ENCODE measurements around the gene RPF1.

The RPF1 gene

GRCh38 chr1:84538599-84538998 is 59.5 kb downstream of the RPF1 start:
- Histone ChIP-seq H3K4me3 (ENCODE audit: insufficient read depth, low read length, poor library complexity, severe bottlenecking) (no peak overlapping the region), H3K36me3 (ENCODE audit: low read length) (no peaks in the 10 kb centered on the region), H4K20me1 (ENCODE audit: low read depth, low read length) (no peaks in the 10 kb centered on the region), H3K9ac (ENCODE audit: low read length) (no peak overlapping the region), H3F3A (ENCODE audit: insufficient read depth) (no peaks in the 10 kb centered on the region), H3K9me2 (replicated peaks; ENCODE audit: insufficient read depth, low read length) (no peaks in the 10 kb centered on the region), H3K9me3 (ENCODE audit: insufficient read depth, low read length) (no peaks in the 10 kb centered on the region), H3K4me2 (ENCODE audit: low read depth, low read length, poor library complexity, severe bottlenecking) (no peak overlapping the region), H3K79me2 (ENCODE audit: insufficient read depth, low read length) (no peaks in the 10 kb centered on the region), H2AFZ (ENCODE audit: low read depth, low read length, severe bottlenecking) (no peak overlapping the region), H3K27ac (ENCODE audit: low read depth, low read length) (no peak overlapping the region), H3K27me3 (ENCODE audit: low read length) (no peaks in the 10 kb centered on the region)
- TF ChIP-seq EZH2phosphoT487 (conservative IDR thresholded peaks at IDR 0.05; ENCODE audit: low read length): no peak
- TF ChIP-seq CTCF (IDR thresholded peaks at IDR 0.05; ENCODE audit: insufficient read depth, low read length, poor library complexity, severe bottlenecking): no peak

DNA sequence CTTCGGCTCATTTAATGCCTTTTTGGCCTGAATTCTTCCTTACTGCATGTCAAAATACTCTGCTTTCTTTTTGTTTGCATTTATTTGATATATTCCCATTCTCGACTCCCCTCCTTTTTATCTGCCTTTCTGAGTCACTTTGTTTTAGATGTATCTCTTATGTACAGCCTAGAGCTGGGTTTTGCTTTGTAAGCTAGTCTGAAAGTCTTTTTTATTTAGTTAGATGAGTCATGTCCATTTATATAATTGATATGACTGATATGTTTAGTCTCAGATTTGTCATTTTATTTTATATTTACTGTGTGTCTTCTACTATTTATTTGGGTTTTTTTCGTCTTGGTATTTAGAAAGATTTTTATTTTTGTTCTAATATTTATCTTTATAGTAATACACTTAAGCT is 60.9 kb downstream of the RPF1 start:
- Histone ChIP-seq H3K4me2 (ENCODE audit: low read depth, low read length, poor library complexity, severe bottlenecking) (no peak overlapping the region), H3K27ac (ENCODE audit: low read depth, low read length) (no peak overlapping the region), H3K27me3 (ENCODE audit: low read length) (no peaks in the 10 kb centered on the region), H3K36me3 (ENCODE audit: low read length) (no peaks in the 10 kb centered on the region), H3K9me2 (replicated peaks; ENCODE audit: insufficient read depth, low read length) (no peaks in the 10 kb centered on the region), H3K79me2 (ENCODE audit: insufficient read depth, low read length) (no peaks in the 10 kb centered on the region), H4K20me1 (ENCODE audit: low read depth, low read length) (no peaks in the 10 kb centered on the region), H3K4me3 (ENCODE audit: insufficient read depth, low read length, poor library complexity, severe bottlenecking) (no peak overlapping the region), H3K9ac (ENCODE audit: low read length) (no peak overlapping the region), H3K9me3 (ENCODE audit: insufficient read depth, low read length) (no peaks in the 10 kb centered on the region), H2AFZ (ENCODE audit: low read depth, low read length, severe bottlenecking) (no peak overlapping the region), H3F3A (ENCODE audit: insufficient read depth) (no peaks in the 10 kb centered on the region)
- TF ChIP-seq EZH2phosphoT487 (conservative IDR thresholded peaks at IDR 0.05; ENCODE audit: low read length) (no peak), CTCF (IDR thresholded peaks at IDR 0.05; ENCODE audit: insufficient read depth, low read length, poor library complexity, severe bottlenecking) (no peak)

GRCh38 chr1:84540759-84541158 is 61.7 kb downstream of the RPF1 start:
- no peak overlapping the region for H3K9ac ChIP-seq (ENCODE audit: low read length)
- no peaks in the 10 kb centered on the region for H3K27me3 ChIP-seq (ENCODE audit: low read length)
- H3K4me3 ChIP-seq (ENCODE audit: insufficient read depth, low read length, poor library complexity, severe bottlenecking): no peak overlapping the region
- no peaks in the 10 kb centered on the region for H3K79me2 ChIP-seq (ENCODE audit: insufficient read depth, low read length)
- H3K27ac ChIP-seq (ENCODE audit: low read depth, low read length): no peak overlapping the region
- no peaks in the 10 kb centered on the region for H3K9me3 ChIP-seq (ENCODE audit: insufficient read depth, low read length)
- no peaks in the 10 kb centered on the region for H3K9me2 ChIP-seq (replicated peaks; ENCODE audit: insufficient read depth, low read length)
- no peaks in the 10 kb centered on the region for H4K20me1 ChIP-seq (ENCODE audit: low read depth, low read length)
- H3K4me2 ChIP-seq (ENCODE audit: low read depth, low read length, poor library complexity, severe bottlenecking): no peak overlapping the region
- TF ChIP-seq CTCF (IDR thresholded peaks at IDR 0.05; ENCODE audit: insufficient read depth, low read length, poor library complexity, severe bottlenecking): no peak
- TF ChIP-seq EZH2phosphoT487 (conservative IDR thresholded peaks at IDR 0.05; ENCODE audit: low read length): no peak
- no peak overlapping the region for H2AFZ ChIP-seq (ENCODE audit: low read depth, low read length, severe bottlenecking)
- H3F3A ChIP-seq (ENCODE audit: insufficient read depth): no peaks in the 10 kb centered on the region
- no peaks in the 10 kb centered on the region for H3K36me3 ChIP-seq (ENCODE audit: low read length)

DNA sequence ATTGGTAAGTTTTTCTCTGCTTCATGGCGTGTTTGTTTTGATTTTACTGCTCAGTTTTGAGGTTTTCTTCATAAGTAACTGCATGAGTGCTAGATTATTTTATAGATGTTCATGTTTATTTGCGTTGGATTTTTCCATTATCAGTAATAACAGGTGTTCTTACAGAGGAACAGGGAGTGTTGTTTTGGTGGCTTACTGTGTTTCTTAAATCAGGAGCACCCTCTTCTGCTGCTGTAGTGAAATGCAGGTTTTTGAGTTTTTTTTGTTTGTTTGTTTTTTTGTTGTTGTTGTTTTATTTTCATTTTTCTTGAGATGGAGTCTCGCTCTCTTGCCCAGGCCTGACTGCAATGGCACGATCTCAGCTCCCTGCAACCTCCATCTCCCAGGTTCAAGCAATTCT is 62.6 kb downstream of the RPF1 start:
- no peak for TF ChIP-seq EZH2phosphoT487 (conservative IDR thresholded peaks at IDR 0.05; ENCODE audit: low read length)
- peak; percentile 23 for TF ChIP-seq CTCF (IDR thresholded peaks at IDR 0.05; ENCODE audit: insufficient read depth, low read length, poor library complexity, severe bottlenecking)
- no peaks in the 10 kb centered on the region for H3F3A ChIP-seq (ENCODE audit: insufficient read depth)
- no peak overlapping the region for H3K4me2 ChIP-seq (ENCODE audit: low read depth, low read length, poor library complexity, severe bottlenecking)
- no peaks in the 10 kb centered on the region for H3K79me2 ChIP-seq (ENCODE audit: insufficient read depth, low read length)
- no peak overlapping the region for H3K4me3 ChIP-seq (ENCODE audit: insufficient read depth, low read length, poor library complexity, severe bottlenecking)
- no peak overlapping the region for H3K27ac ChIP-seq (ENCODE audit: low read depth, low read length)
- no peak overlapping the region for H3K9ac ChIP-seq (ENCODE audit: low read length)
- no peaks in the 10 kb centered on the region for H3K36me3 ChIP-seq (ENCODE audit: low read length)
- H3K27me3 ChIP-seq (ENCODE audit: low read length): no peaks in the 10 kb centered on the region
- no peaks in the 10 kb centered on the region for H3K9me3 ChIP-seq (ENCODE audit: insufficient read depth, low read length)
- H4K20me1 ChIP-seq (ENCODE audit: low read depth, low read length): no peaks in the 10 kb centered on the region
- H2AFZ ChIP-seq (ENCODE audit: low read depth, low read length, severe bottlenecking): no peak overlapping the region
- H3K9me2 ChIP-seq (replicated peaks; ENCODE audit: insufficient read depth, low read length): no peaks in the 10 kb centered on the region

Data from SU-DHL-6 (cell line).